Stimulated activated naive CD8-positive, alpha-beta T cell treated with anti-CD3 and anti-CD28 coated beads, Interleukin-15, Interleukin-2, amounts not matched to agents 100 ng/mL and 50 ng/mL, for 24 hours (primary cell): ENCODE measurements around the gene SIRT7.

Experiments
- H3K27ac Mint-ChIP-seq: one replicate; pipeline ENCODE4 v1.8.0; 2021; ENCODE audit warnings: mild to moderate bottlenecking, mixed read lengths
- H3K27me3 Mint-ChIP-seq: one replicate; pipeline ENCODE4 v1.8.0; 2021; ENCODE audit warnings: mixed read lengths
- H3K36me3 Mint-ChIP-seq: one replicate; pipeline ENCODE4 v1.8.0; 2021; ENCODE audit warnings: low read depth, mixed read lengths
- H3K4me1 Mint-ChIP-seq: one replicate; pipeline ENCODE4 v1.8.0; 2021; ENCODE audit warnings: low read depth, mixed read lengths
- H3K4me3 Mint-ChIP-seq: one replicate; pipeline ENCODE4 v1.8.0; 2021; ENCODE audit warnings: mild to moderate bottlenecking, mixed read lengths
- H3K9me3 Mint-ChIP-seq: one replicate; pipeline ENCODE4 v1.8.0; 2021; ENCODE audit warnings: mixed read lengths

The SIRT7 gene

GRCh38 chr17:81865733-81866439 is 52.1 kb downstream of the SIRT7 start:
- Mint-ChIP-seq H3K4me3 (peak overlapping the region; percentile 48), H3K9me3 (no peaks in the 10 kb centered on the region), H3K4me1 (peaks cover 58% of the 10 kb centered on the region), H3K36me3 (peaks cover 48% of the 10 kb centered on the region), H3K27me3 (no peaks in the 10 kb centered on the region), H3K27ac (peak overlapping the region; percentile 87)

- peak overlapping the region; percentile 52 for H3K27ac Mint-ChIP-seq
- no peaks in the 10 kb centered on the region for H3K9me3 Mint-ChIP-seq
- peaks cover 3% of the 10 kb centered on the region for H3K27me3 Mint-ChIP-seq
- peaks cover 62% of the 10 kb centered on the region for H3K4me1 Mint-ChIP-seq
- peaks cover 50% of the 10 kb centered on the region for H3K36me3 Mint-ChIP-seq
- H3K4me3 Mint-ChIP-seq = no peak overlapping the region
Observed at GRCh38 chr17:81865358-81865732, 52.6 kb downstream of the SIRT7 start.

GRCh38 chr17:81863833-81864768 is 53.9 kb downstream of the SIRT7 start:
- H3K27ac Mint-ChIP-seq = peak overlapping the region; percentile 96
- peak overlapping the region; percentile 81 for H3K4me3 Mint-ChIP-seq
- no peaks in the 10 kb centered on the region for H3K9me3 Mint-ChIP-seq
- H3K4me1 Mint-ChIP-seq = peaks cover 58% of the 10 kb centered on the region
- peaks cover 3% of the 10 kb centered on the region for H3K27me3 Mint-ChIP-seq
- peaks cover 45% of the 10 kb centered on the region for H3K36me3 Mint-ChIP-seq

GRCh38 chr17:81863123-81863675 is 54.8 kb downstream of the SIRT7 start:
- Mint-ChIP-seq H3K9me3 (no peaks in the 10 kb centered on the region), H3K4me1 (peaks cover 65% of the 10 kb centered on the region), H3K4me3 (peak overlapping the region; percentile 81), H3K27ac (peak overlapping the region; percentile 96), H3K36me3 (peaks cover 49% of the 10 kb centered on the region), H3K27me3 (peaks cover 3% of the 10 kb centered on the region)
